MV-4-11 (cell line): ENCODE measurements around the gene MRPL38.
"Not testable (repeated sequence)": the region's sequence is repeated elsewhere in the genome, so short reads cannot be mapped to it uniquely, and the experiment has no call there.

Source experiments
- DNase-seq: peaks from one replicate; lab custom pipeline; 2025; lab: John Stamatoyannopoulos, UW

MRPL38 gene

GRCh38 chr17:75896415-75897159 is 8.1 kb downstream of the MRPL38 start, which contains the start of gene TRIM65:
Gene TRIM65 (minus strand): TSS chr17:75896951. CDS start chr17:75896937, 14 bp downstream.
- peak; percentile 64 for DNase-seq

- DNase-seq: peak; percentile 35
Measured at GRCh38 chr17:75895370-75896155, 9.1 kb downstream of the MRPL38 start.

- DNase-seq: no peak
Measured at GRCh38 chr17:75894049-75894733, 10.5 kb downstream of the MRPL38 start.

GRCh38 chr17:75893305-75894048 is 11.2 kb downstream of the MRPL38 start:
- DNase-seq: no peak

- DNase-seq: no peak
Measured at GRCh38 chr17:75892556-75893224, 12.0 kb downstream of the MRPL38 start.

GRCh38 chr17:75891605-75892555 is 12.8 kb downstream of the MRPL38 start:
- DNase-seq: no peak

- DNase-seq: no peak
Measured at GRCh38 chr17:75891022-75891604, 13.6 kb downstream of the MRPL38 start.

- peak; percentile 10 for DNase-seq
Measured at GRCh38 chr17:75889454-75889853, 15.2 kb downstream of the MRPL38 start.

GRCh38 chr17:75888484-75888883 is 16.2 kb downstream of the MRPL38 start:
- DNase-seq: no peak

- DNase-seq: not testable (repeated sequence)
Measured at GRCh38 chr17:75885860-75886259, 18.8 kb downstream of the MRPL38 start.

- DNase-seq: peak; percentile 6
Measured at GRCh38 chr17:75885431-75885830, 19.3 kb downstream of the MRPL38 start.

- DNase-seq: no peak
Measured at GRCh38 chr17:75881678-75882454, 22.8 kb downstream of the MRPL38 start.

- no peak for DNase-seq
Measured at GRCh38 chr17:75880266-75880665, 24.4 kb downstream of the MRPL38 start.

- no peak for DNase-seq
Measured at GRCh38 chr17:75878174-75878998, 26.3 kb downstream of the MRPL38 start, which contains the start of gene TRIM47. Gene TRIM47 (minus strand): TSS chr17:75878581. CDS start chr17:75878548, 33 bp downstream.

GRCh38 chr17:75877752-75878173 is 26.9 kb downstream of the MRPL38 start:
- peak; percentile 44 for DNase-seq

- no peak for DNase-seq
Measured at GRCh38 chr17:75876938-75877751, 27.5 kb downstream of the MRPL38 start.
